GM10248 (cell line): ENCODE data around the gene DLGAP1.
"Not testable (repeated sequence)": the region's sequence is repeated elsewhere in the genome, so short reads cannot be mapped to it uniquely, and the experiment has no call there.

Experiments used
- CTCF ChIA-PET: fragments of 300-600 bp; sonication (Branson Sonifier 250); formaldehyde crosslinking; extraction: SDS; loops from one replicate; lab custom pipeline; 2021; ENCODE audit warnings: antibody characterized with exemption; lab: Yijun Ruan, JAX
- POLR2A ChIA-PET: fragments of 350-650 bp; sonication (Branson Sonifier 250); formaldehyde crosslinking; extraction: SDS; loops from one replicate; lab custom pipeline; 2020; ENCODE audit warnings: antibody characterized with exemption; lab: Yijun Ruan, JAX
- DNase-seq: peaks from one replicate; pipeline ENCODE4 v3.0.0; 2012; ENCODE audit errors: extremely low spot score
- CTCF ChIP-seq: IDR thresholded peaks from 2 replicates; pipeline ENCODE4 v1.5.1; 2012; ENCODE audit warnings: mild to moderate bottlenecking, low read depth; ENCODE audit errors: extremely low read depth, missing control alignments, control extremely low read depth

Gene DLGAP1

GRCh38 chr18:4352746-4353551 is 102.2 kb downstream of the DLGAP1 start:
- TF ChIP-seq CTCF = no peak
- CTCF ChIA-PET = no interaction called here
- DNase-seq = no peak
- POLR2A ChIA-PET = no interaction called here

- ChIA-PET CTCF (interaction anchor here (1.2 to 1.8 kb wide), 2 partner anchors 12 to 35 kb away, joined by 3 read pairs; no protein-coding TSS in a partner anchor), POLR2A (no interaction called here)
- no peak for TF ChIP-seq CTCF
- DNase-seq = no peak
Measured at GRCh38 chr18:4351005-4351404, 104.1 kb downstream of the DLGAP1 start.

- TF ChIP-seq CTCF = no peak
- ChIA-PET POLR2A (no interaction called here), CTCF (no interaction called here)
- DNase-seq = no peak
Measured at GRCh38 chr18:4335386-4335785, 119.7 kb downstream of the DLGAP1 start.

- TF ChIP-seq CTCF = no peak
- ChIA-PET POLR2A (no interaction called here), CTCF (no interaction called here)
- no peak for DNase-seq
Measured at GRCh38 chr18:4333043-4333442, 122.1 kb downstream of the DLGAP1 start.

GRCh38 chr18:4319738-4320677 is 135.1 kb downstream of the DLGAP1 start:
- CTCF ChIA-PET = no interaction called here
- TF ChIP-seq CTCF = no peak
- POLR2A ChIA-PET = no interaction called here
- DNase-seq = peak; percentile 40

GRCh38 chr18:4318311-4318710 is 136.8 kb downstream of the DLGAP1 start:
- ChIA-PET CTCF (interaction anchor here (1.9 kb wide), 1 partner anchor 9 kb away, joined by 5 read pairs; no protein-coding TSS in a partner anchor), POLR2A (no interaction called here)
- DNase-seq = no peak
- no peak for TF ChIP-seq CTCF

GRCh38 chr18:4311945-4312344 is 143.2 kb downstream of the DLGAP1 start:
- CTCF ChIA-PET, DNase-seq, POLR2A ChIA-PET: not testable (repeated sequence)
